NCI-H82 treated with DMSO at 0.1 percent for 48 hours (cell line): ENCODE measurements around the gene MFF.

Experiments
- DNase-seq: peaks from one replicate; lab custom pipeline; 2025; ENCODE audit not compliant: unreplicated experiment; lab: John Stamatoyannopoulos, UW

Gene MFF

DNA sequence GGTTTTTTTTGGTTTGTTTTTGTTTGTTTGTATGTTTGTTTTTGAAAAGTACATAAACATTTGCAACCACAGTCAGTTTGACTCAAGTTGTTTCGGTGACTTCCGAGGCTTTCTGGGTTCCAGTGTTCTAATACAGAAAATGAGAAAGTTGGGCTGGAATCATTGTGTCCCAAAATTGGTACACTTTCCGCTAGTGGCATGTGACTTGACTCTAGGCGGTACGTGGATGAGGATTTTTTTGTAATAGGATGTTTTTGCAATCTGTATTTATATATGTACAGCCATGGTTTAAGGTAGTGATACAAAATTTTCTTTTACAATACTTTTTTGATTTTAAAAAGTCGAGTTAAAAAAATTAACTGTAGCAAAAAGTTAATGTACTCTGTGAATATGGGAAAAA, 1.7 kb downstream of the MFF start:
- no peak for DNase-seq

DNA sequence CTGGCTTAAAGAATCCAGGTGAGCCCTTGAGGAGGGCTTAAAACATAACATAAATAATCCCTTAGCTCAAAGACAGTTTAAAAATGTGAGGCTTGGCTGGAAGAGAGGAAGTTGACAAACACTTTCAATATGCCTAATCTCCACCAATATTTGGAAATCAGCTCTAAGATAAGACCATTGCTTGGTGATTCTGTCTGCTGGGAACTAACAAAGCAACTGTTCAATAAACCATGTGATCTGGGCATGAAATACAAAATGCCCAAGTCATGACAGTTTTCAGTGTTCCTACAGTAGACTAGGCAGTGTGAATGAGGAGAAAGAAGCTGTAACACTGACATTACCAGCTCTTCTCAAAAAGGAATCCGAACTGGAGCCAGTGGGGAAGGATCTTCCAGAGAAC, 10.7 kb downstream of the MFF start:
- DNase-seq, result no peak

DNA sequence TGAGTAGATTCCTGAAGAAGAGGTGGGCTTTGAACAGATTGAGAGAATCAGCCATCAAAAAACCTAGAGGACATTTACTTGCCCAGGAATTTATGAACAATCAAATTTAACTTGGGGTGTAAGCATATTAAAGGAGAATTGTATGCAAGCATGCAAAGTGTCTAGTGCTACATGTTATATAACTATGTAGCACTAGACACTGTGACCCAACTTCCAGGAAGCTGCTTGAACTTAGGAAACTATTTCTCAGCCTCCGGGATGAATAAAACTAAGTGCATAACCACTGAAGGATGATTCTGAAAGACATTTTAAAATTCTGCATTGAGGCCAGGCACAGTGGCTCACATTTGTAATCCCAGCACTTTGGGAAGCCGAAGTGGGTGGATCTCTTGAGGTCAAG, 12.4 kb downstream of the MFF start:
- no peak for DNase-seq

DNA sequence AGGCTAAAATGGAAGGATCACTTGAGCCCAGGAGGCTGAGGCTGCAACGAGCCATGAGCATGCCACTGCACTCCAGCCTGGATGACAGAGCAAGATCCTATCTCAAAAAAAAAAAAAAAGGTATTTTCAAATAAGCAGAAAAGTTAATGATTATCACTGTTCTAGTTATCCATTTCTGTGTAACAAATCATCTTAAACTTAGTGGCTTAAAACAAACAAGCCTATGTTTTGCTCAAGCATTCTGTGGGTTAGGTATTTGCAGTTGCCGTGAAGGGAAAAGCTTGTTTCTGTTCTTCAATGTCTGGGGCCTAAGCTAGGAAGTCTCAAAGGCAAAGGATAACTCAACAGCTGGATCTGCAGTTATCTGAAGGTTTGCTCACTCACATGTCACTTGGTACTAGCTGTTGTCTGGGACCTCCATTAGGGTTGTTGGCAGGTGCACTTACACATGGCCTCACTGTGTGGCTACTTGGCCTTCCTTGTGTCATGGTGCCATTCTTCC, 14.1 kb downstream of the MFF start:
- no peak for DNase-seq

DNA sequence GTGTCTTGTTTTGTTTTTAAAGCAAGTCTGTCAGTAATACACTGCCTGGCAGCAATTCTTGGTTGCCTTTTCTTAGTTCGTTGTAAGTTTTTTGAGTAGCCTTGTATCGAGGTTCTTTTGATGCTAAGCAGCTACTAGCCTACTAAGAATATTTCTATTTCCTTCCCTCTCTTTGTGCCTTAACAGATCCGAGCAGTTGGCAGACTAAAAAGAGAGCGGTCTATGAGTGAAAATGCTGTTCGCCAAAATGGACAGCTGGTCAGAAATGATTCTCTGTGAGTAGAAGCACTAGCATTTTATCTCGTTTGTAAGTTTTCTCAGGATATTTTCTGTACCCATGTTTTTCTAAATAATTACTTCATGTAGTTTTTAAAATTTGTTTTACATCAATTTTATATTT, 15.1 kb downstream of the MFF start:
- no peak for DNase-seq

DNA sequence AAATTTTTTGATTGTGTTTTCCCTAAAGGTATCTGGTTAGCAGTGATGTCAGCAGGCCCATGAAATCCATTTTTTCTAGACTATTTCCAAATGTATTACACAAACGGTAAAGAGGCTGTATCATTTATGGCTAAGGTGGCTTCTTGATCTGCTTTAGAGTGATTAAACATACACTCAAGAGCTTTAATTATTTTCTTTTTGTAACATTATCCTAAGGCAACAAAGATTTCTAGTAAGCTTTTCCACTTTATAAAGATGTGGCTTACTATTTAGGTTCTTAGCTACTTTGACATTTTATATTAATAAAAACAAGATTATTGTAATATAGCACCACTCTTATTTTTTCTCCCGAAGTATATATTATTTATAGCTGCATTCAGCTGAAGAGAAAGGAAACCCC, 16.5 kb downstream of the MFF start:
- DNase-seq, result no peak

DNA sequence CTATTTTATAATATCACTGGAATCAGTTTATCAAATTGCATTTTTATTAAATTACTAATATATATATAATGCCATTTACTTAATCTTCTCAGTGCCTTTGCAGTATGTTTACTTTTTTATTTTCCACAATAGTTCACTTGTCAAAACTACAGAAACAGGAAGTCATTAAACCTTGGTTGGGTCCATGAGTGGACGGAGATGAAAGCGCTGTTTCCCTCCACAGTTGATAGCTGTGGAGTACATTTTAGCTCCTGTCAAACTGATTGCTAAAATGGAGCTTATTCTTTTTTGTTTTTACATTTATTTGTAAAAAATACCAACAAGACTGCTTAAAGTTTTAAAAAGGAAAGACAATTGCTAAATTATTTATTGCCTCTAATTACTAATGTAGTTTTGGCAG, 19.2 kb downstream of the MFF start:
- no peak for DNase-seq

DNA sequence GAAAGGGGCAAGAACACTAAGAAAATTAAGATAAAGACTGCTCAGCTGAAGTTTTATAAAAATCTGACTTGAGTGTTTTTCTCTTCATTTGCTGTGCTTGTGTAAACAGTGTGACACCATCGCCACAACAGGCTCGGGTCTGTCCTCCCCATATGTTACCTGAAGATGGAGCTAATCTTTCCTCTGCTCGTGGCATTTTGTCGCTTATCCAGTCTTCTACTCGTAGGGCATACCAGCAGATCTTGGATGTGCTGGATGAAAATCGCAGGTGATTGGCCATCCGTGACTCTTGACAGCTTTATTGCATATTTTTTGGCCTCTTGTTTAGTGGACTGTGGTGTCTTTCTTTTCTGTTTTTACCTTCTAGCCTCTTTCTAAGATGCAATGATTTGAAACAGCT, 22.1 kb downstream of the MFF start:
- no peak for DNase-seq

DNA sequence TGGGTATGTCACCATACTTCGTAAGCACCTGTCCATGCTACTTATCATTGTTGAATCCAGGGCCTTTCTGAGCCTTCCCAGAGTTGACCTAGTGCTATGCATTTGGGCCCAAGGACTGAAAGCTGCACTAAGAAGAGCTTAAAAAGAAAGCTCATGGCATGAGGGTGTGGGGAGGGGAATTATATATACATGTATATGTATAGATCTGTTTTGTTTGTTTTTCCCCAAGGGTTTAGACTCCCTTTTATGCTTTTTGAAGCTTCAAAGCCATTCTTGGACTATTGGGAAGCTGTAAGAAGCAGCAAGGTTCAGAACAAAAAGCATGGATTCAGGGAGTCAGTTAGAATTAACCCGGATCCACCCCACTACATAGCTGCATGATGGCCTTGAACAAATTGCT, 23.3 kb downstream of the MFF start:
- DNase-seq, result no peak

DNA sequence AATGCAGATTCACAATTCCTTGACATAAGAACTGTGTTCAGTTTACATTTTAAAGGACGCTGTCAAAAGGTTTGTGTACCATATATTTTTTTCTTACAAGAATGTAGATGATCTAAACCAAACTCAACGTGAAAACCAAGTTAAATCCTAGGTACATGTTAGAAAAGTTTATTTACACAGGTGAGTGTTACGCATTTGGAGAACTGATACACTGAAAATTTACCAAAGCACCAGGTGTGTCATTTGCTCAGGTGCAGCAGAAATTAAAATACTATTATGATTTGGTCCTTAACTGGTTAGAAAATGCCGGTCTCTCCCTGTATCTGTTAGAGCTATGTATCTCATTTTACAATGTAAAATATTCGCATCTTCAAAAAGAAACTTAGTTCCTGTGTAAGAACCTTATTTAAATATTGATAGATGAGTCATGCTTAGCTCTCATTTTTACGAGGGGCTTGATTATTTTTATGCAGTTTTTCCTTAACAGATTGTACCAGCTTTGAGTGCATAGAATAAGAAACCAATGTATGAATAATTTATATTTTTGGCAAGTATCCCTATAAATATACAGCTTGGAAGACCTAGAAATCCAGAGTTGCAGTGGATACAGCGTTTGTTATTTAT, 25.1 kb downstream of the MFF start:
- no peak for DNase-seq

DNA sequence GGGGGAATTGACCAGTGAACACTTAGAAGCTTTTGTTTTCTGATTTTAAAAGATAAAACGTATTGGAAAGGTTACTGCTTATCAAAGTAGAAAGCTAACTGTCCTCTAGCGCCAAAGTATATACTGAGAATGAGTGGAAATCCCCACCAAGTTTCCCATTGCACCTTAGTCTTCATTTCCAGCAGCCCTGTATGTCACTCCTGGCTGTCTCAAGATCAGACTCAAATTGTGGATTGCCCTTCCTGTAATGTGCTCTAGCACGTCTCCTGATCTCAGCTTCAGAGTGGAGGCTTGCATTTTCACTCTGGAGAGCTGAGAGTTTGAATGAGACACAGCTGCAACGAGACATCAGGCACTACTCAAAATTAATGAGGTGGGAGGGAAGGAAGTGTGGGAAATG, 26.6 kb downstream of the MFF start:
- DNase-seq, result no peak

DNA sequence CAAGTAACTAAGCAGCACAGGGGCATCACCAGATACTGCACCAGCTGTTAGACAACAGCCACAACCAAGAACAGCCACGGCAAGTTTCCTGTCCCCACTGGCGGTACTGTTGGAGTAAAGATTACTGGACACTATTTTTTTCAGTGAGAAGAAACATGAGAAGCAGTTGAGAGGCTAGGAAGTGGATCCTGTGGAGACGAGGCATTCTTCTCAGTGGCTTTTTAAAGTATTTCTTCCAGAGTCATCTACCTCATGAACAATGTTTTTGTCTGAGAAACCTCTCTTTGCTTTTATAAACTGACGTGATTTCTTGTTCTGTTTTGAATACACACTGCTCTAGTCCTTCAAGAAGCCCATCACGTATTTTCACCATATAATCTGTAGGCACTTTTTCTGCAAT, 35.3 kb downstream of the MFF start:
- no peak for DNase-seq

DNA sequence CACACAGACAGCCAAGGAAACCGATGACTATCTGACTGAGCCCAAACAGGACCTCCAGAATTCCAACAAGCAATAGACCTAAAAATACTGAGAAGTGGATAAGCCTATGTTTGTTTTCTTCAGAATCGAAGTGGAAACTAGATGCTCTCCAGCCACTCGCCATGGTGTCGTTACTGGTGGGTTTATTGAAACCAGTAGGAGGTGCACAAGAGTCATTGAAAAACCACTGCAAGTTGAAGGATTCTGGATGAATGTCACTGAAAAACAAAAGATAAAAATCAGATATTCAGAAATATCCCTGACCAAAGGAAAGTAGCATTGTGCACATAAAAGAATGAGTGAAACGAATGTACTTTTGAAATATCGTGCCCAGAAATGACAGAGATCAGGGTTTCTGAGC, 38.7 kb downstream of the MFF start:
- DNase-seq, result no peak

DNA sequence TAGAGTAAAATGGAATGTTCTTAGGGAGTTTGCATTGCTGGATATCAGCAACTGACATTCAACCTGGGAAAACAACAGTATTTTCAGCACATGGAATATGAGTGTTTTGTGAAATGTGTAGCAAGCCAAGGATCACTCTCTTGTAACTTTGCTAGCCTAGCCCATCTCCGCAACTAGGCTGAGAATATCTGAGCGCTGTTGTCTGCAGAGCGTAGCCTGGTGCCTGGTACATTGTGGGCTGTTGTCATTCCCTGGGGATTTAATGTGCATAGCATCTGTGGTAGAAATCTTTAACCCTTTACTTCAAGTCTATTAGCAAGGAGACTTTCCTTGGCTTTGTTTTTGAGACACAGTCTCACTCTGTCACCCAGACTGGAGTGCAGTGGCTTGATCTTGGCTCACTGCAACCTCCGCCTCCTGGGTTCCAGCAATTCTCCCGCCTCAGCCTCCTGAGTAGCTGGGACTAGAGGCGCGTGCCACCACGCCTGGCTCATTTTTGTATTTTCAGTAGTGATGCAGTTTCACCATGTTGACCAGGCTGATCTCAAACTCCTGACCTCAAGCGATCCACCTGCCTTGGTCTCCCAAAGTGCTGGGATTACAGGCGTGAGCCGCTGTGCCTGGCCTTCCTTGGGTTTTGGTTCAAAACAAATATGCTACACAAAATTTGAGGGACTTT, 39.7 kb downstream of the MFF start:
- peak; percentile 47 for DNase-seq

DNA sequence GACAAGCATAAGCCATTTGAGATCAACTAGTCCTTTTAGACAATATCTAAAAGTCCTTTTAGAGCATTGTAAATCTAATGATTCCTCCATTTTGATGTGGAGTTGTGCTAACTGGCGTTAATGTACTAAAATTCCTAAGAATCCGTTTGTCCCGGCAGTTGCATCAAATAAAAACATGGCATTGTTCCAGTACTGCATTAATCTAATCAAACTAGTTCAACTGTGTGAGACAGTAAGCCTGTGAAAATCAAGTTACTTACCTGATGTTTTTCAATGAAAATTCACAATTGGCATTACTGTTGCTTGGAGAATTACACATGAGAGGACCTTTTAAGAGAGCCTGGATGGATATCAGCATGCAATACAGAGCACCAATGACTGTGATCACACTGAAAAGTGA, 40.8 kb downstream of the MFF start:
- no peak for DNase-seq

DNA sequence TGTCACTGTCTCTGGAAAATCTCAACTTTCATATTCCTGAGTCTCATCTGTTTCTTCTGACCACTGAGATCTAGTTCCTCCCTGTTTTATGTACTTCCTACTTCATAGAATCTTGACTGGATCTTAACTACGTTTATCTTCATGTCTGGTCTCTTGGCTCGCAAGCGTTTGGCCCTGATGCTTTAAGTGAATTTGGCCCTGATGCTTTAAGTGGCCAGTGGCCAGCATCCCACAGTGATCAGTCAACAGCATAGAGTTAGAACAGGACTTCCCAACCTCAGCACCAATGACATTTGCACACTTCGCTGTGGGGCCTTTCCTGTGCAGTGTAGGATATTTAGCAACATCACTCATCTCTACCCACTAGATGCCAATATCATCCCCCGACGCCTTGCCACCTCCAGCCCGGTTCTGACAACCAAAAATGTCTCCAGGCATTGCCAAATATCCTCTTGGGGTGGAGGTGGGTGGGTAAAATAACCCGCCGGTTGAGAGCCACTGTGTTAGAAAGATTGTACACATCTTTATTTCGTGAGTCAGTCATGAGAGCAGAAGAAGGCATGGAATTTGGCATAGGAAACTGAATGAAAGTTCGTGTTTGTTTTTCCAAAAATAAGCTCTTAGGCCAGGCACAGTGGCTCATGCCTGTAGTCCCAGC, 41.8 kb downstream of the MFF start:
- no peak for DNase-seq

DNA sequence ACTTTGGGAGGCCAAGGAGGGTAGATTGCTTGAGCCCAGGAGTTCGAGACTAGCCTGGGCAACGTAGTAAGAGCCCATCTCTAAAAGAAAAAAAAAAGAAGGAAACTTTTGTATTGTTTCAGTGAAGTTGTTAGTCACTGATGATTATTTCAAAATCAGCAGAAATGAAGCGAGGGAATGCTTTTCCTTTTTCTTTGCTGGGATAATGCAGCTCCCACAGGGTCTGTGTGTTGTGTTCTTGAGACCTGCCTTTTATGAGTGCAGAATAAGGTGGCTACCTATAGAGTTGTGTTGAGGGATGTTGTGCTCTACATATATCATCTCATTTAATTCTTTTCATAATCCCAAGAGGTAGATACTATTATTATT, 42.4 kb downstream of the MFF start:
- no peak for DNase-seq

DNA sequence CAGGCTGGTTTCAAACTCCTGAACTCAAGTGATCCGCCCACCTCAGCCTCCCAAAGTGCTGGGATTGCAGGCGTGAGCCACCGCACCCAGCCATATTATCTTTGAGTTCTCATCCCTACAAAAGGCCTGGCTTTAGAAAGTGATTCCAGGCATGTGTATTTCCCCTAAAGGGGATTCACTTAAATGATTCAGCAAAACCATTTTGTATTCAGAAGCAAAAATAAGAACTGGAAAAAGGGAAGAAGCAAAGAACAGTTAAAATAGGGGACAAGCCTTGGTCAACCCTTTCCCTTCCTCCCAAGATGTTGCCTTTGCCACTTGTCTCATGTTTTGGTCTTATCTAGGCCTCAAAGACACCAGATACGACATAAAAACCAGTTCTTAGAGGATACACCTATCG, 43.5 kb downstream of the MFF start:
- no peak for DNase-seq

DNA sequence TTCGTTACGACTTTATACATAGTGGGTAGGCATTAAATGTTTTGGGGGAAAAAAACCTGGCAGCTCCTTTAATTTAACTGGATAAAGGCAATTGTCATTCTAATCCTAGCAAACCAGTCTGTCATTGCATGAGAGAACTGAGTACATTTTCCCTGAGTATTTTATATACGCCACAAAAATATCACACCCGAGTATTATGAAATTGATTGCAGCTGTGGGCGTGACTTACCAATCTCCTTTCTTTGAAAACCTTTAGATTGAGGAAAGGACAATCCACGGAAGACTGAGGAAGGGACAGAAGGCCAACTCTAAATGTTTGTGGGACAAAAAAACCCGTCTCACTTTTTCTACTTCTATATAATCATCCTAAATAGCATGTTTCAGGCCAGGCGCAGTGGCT, 45.0 kb downstream of the MFF start:
- DNase-seq, result no peak

DNA sequence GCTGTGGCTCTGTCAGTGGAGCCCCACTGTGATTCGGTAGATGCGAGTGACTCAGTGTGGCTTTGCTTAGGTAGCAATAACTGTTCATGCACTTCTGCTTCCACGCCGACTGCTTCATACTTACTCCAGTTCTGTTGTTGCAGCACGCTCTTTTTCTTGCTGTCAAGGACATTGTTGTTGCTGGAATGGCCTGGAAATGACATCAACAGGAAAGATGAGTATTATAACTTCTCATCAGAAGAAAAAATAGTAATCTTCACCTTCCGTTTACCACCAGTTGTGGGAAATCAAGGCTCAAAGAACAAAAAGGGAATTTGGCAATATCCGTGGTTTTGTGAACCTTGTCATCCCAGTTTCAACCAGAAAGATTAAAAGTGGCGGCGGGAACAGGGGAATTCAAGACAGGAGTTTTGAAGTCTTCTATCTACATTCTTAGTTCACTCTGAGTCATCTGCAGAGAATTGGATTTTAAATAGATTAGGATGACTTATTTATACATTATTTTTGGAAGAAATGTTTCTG, 45.8 kb downstream of the MFF start:
- DNase-seq, result no peak

DNA sequence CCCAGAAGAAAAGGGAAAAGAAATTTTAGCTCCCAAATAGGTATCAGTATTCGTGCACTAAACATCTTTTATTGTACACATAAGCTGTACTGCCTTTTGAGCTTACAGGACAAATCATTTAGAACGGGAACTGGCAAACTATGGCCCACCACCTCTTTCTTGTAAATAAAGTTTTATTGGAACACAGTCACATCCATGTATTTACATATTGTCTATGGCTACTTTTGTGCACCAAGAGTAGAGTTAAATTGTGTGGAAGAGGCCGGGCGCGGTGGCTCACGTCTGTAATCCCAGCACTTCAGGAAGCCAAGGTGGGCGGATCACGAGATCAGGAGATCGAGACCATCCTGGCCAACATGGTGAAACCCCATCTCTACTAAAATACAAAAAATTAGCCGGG, 48.3 kb downstream of the MFF start:
- no peak for DNase-seq

DNA sequence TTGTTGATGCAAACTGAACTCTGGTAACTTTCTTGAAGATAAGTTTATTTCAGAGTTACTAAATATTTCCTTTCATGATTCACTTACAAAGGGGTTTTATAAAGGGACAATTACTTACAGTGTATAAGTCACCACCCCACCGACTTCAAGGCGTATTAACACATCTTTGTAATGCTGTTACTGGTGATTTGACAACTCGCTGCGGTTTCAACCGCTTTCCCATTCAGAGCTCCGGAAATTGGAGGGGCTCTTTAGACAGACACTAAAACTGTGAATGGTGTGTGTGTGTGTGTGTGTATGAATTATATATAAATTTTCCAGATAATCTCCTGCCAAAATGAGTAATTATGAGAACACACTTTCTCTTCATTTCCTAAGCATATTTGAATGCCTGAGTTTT, 49.1 kb downstream of the MFF start:
- no peak for DNase-seq
